Measurements from ENCODE around the gene TRRAP.

DNA sequence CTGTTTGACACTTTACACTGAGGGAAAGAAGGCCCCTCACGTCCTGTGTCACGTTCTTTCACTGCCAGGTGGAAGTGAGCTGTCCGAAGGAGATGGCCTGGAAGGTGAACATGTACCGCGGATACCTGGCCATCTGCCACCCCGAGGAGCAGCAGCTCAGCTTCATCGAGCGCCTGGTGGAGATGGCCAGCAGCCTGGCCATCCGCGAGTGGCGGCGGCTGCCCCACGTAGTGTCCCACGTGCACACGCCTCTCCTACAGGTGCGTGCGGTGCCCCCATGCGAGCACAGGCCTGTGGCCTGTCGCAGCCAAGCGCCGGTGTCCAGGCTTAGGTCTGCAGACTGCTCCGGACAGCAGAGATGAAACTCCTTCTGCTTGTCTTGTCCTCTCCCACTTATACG, 103.4 kb downstream of the TRRAP start:
- no peak for TF ChIP-seq CTCF (conservative IDR thresholded peaks at IDR 0.05; ENCODE audit: low read depth in 2 of 2)
- no peak for TF ChIP-seq EZH2 (IDR thresholded peaks at IDR 0.05; ENCODE audit: low read depth, unreplicated experiment)
- no peak for TF ChIP-seq POLR2AphosphoS5 (IDR thresholded peaks at IDR 0.05; ENCODE audit: low read depth)
- no peak for TF ChIP-seq EZH2phosphoT487 (IDR thresholded peaks at IDR 0.05; ENCODE audit: unreplicated experiment)
- no peak for TF ChIP-seq ZNF331 (CRISPR knock-in tag; IDR thresholded peaks at IDR 0.05; ENCODE audit: low read depth)
- no peak for TF ChIP-seq REST (IDR thresholded peaks at IDR 0.05; ENCODE audit: unreplicated experiment)
- TF ChIP-seq JUNB (IDR thresholded peaks at IDR 0.05; ENCODE audit: unreplicated experiment) = no peak
- no peak for TF ChIP-seq CREB1 (CRISPR knock-in tag; IDR thresholded peaks at IDR 0.05; ENCODE audit: low read depth)
- no peak for TF ChIP-seq ZNF114 (CRISPR knock-in tag; IDR thresholded peaks at IDR 0.05)
- TF ChIP-seq ZNF462 (CRISPR knock-in tag; IDR thresholded peaks at IDR 0.05) = no peak

Data from GM23338 (cell line).